Adrenal gland (tissue), 5 donors: ENCODE data around the gene CCPG1.

ENCODE experiments used
- POLR2A ChIP-seq, 2 donors: fragments of 450-650 bp; IDR thresholded peaks; one replicate each; pipeline ENCODE4 v1.6.1; 2017; ENCODE audit warnings: antibody characterized with exemption in 2 of 2, mild to moderate bottlenecking in 2 of 2, moderate library complexity in 1 of 2
- TF ChIP-seq, protein P1 (sequence below), 6 experiments: fragments of 450-650 bp in 4 of 6; fragments of 200-600 bp in 2 of 6; sonication (generic) in 1 of 6; IDR thresholded peaks; 1 replicate in 5 of 6; 2 replicates in 1 of 6; pipeline versions ENCODE4 v1.5.1 to v1.8.0; 2016 to 2021; ENCODE audit warnings: antibody characterized with exemption in 6 of 6, mild to moderate bottlenecking in 2 of 6, moderate library complexity in 1 of 6
- donor health status: DM: no; HTN: no; CAD: no.

DNA sequence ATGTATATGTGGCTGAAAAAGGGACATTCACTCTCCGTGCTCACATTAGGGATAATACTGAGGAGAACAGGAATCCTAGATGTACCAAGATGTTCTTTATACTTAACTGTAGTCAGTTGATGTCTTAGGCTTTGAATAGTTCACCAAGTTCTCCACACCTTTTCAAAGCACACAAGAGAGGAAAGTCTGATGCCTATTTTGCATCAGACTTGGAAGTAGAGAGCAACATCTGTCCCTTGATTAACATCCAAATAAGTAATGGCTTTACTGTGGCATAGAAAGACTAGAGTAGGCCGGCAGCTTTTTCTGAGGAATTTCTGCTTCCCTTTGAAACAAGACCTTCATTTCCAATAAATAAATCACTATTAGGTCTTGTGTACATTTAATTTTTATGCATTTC is 55.1 kb downstream of the CCPG1 start:
- TF ChIP-seq POLR2A (IDR thresholded peaks at IDR 0.05) = no peak
- TF ChIP-seq, protein P1, sequence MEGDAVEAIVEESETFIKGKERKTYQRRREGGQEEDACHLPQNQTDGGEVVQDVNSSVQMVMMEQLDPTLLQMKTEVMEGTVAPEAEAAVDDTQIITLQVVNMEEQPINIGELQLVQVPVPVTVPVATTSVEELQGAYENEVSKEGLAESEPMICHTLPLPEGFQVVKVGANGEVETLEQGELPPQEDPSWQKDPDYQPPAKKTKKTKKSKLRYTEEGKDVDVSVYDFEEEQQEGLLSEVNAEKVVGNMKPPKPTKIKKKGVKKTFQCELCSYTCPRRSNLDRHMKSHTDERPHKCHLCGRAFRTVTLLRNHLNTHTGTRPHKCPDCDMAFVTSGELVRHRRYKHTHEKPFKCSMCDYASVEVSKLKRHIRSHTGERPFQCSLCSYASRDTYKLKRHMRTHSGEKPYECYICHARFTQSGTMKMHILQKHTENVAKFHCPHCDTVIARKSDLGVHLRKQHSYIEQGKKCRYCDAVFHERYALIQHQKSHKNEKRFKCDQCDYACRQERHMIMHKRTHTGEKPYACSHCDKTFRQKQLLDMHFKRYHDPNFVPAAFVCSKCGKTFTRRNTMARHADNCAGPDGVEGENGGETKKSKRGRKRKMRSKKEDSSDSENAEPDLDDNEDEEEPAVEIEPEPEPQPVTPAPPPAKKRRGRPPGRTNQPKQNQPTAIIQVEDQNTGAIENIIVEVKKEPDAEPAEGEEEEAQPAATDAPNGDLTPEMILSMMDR (IDR thresholded peaks at IDR 0.05) = no peak
